Left ventricle myocardium inferior (tissue), 1 donor: Measurements from ENCODE around the gene FKBP5. TPM values are rescaled to one million over a fixed set of nuclear protein-coding genes. Genes with fewer than 3 reads are reported as not detected.

ENCODE experiments used
- DNase-seq: peaks from one replicate; pipeline ENCODE4 v3.0.0-alpha.2; 2020
- H3K27ac ChIP-seq: fragments of 200-600 bp; replicated peaks from 2 replicates; pipeline ENCODE4 v1.8.0; 2021
- H3K27me3 ChIP-seq: fragments of 200-600 bp; 2 replicates; pipeline ENCODE4 v1.8.0; 2021; ENCODE audit warnings: low read depth
- H3K36me3 ChIP-seq: fragments of 200-600 bp; 2 replicates; pipeline ENCODE4 v1.8.0; 2021
- H3K4me1 ChIP-seq: fragments of 200-600 bp; 2 replicates; pipeline ENCODE4 v1.8.0; 2021
- H3K4me3 ChIP-seq: fragments of 200-600 bp; 2 replicates; pipeline ENCODE4 v1.8.0; 2021; ENCODE audit warnings: mild to moderate bottlenecking, moderate library complexity
- H3K9me3 ChIP-seq: fragments of 200-600 bp; replicated peaks from 2 replicates; pipeline ENCODE4 v1.8.0; 2021
- intact Hi-C: fragments of 100-400 bp; cut with micrococcal nuclease; formaldehyde crosslinking; loops from one replicate; pipeline ENCODE4 v1.11.0; 2022
- microRNA-seq: library from miRNA; unstranded; fragments of <30 nt; microRNA quantifications from one replicate; pipeline ENCODE4 v1.2.0, GENCODE V29; 2020
- total RNA-seq: library from RNA; stranded (reverse); fragmentation: NEBNext Ultra II Directional; extraction: Animal tissue kit (Norgen Biotek cat#: 25700); gene quantifications from one replicate; pipeline ENCODE4 v1.2.1, GENCODE V29; 2021
- TF ChIP-seq, protein P1 (sequence below): fragments of 200-600 bp; IDR thresholded peaks from 2 replicates; pipeline ENCODE4 v1.8.0; 2021; ENCODE audit warnings: antibody characterized with exemption, mild to moderate bottlenecking, borderline replicate concordance
- donor health status: DM: no; HTN: yes; CAD: no; lungs with severe emphysema.

The FKBP5 gene
- total RNA-seq, 1 donor from 2014 or later, result 101 TPM

- no peaks in the 10 kb centered on the region for H3K4me1 ChIP-seq
- no peak for DNase-seq
- intact Hi-C loops, result no loop called here
- H3K27ac ChIP-seq, result no peak overlapping the region
- peaks cover 40% of the 10 kb centered on the region for H3K27me3 ChIP-seq
- no peaks in the 10 kb centered on the region for H3K9me3 ChIP-seq
- no peaks in the 10 kb centered on the region for H3K36me3 ChIP-seq
- no peak overlapping the region for H3K4me3 ChIP-seq
- TF ChIP-seq, protein P1, sequence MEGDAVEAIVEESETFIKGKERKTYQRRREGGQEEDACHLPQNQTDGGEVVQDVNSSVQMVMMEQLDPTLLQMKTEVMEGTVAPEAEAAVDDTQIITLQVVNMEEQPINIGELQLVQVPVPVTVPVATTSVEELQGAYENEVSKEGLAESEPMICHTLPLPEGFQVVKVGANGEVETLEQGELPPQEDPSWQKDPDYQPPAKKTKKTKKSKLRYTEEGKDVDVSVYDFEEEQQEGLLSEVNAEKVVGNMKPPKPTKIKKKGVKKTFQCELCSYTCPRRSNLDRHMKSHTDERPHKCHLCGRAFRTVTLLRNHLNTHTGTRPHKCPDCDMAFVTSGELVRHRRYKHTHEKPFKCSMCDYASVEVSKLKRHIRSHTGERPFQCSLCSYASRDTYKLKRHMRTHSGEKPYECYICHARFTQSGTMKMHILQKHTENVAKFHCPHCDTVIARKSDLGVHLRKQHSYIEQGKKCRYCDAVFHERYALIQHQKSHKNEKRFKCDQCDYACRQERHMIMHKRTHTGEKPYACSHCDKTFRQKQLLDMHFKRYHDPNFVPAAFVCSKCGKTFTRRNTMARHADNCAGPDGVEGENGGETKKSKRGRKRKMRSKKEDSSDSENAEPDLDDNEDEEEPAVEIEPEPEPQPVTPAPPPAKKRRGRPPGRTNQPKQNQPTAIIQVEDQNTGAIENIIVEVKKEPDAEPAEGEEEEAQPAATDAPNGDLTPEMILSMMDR, result no peak
Measured at GRCh38 chr6:35532126-35532525, 156.6 kb downstream of the FKBP5 start.

GRCh38 chr6:35524380-35525020, 164.2 kb downstream of the FKBP5 start:
- intact Hi-C loops, result loop anchor here (5.0 kb wide), 1 partner anchor 213 kb away; the partner anchor contains the start of gene ARMC12

More at GRCh38 chr6:35524380-35525020, 164.2 kb downstream of the FKBP5 start:
- Histone ChIP-seq H3K27ac (no peak overlapping the region), H3K4me3 (no peak overlapping the region), H3K36me3 (no peaks in the 10 kb centered on the region), H3K27me3 (peaks cover 13% of the 10 kb centered on the region), H3K4me1 (no peaks in the 10 kb centered on the region), H3K9me3 (no peaks in the 10 kb centered on the region)
- TF ChIP-seq, protein P1, result no peak
- DNase-seq, result no peak

Small RNAs within 50 kb of the gene (microRNA-seq; reads per million reads assigned to microRNA genes)
- gene MIR5690, result 2.2 reads per million

Other genes with a start within 250 kb of the FKBP5 start
- gene FANCE, start 236.6 kb downstream of the FKBP5 start, total RNA-seq, result 3.7 TPM
- 552 TPM for gene RPL10A, start 220.5 kb downstream of the FKBP5 start, total RNA-seq
- 28.0 TPM for gene TEAD3, start 191.8 kb downstream of the FKBP5 start, total RNA-seq
- gene TULP1, start 176.0 kb downstream of the FKBP5 start, total RNA-seq, result not detected
- not detected for gene ARMC12, start 48.1 kb upstream of the FKBP5 start, total RNA-seq
- gene CLPSL2, start 87.7 kb upstream of the FKBP5 start, total RNA-seq, result not detected
- gene CLPSL1, start 92.1 kb upstream of the FKBP5 start, total RNA-seq, result not detected
- not detected for gene CLPS, start 108.4 kb upstream of the FKBP5 start, total RNA-seq
- gene LHFPL5, start 116.4 kb upstream of the FKBP5 start, total RNA-seq, result not detected
- 18.4 TPM for gene SRPK1, start 232.2 kb upstream of the FKBP5 start, total RNA-seq